ENCODE measurements around the gene BSG. TPM values are rescaled to one million over a fixed set of nuclear protein-coding genes. Genes with fewer than 3 reads are reported as not detected.

The BSG gene
- total RNA-seq, 1 donor from 2014 or later = 816 TPM

DNA sequence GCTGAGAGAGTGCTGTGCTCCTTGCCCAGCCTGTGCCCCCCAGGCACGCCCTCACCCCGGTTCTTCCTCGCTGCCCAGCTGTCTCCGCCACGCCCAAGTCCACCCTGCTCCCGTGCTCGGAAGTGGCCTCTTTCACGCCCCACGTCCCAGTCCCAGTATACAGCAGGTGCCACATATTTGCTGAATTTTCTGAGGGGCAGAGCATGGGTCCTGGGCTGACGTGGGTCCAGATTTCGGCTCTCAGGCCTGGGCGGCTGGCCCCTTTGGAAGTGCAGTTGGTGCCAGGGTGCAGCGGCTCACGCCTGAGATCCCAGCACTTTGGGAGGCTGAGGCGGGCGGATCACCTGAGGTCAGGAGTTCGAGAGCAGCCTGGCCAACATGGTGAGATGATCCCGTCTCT is 20.7 kb downstream of the BSG start:
- H3K4me3 Mint-ChIP-seq (ENCODE audit: unreplicated experiment) = no peak overlapping the region

DNA sequence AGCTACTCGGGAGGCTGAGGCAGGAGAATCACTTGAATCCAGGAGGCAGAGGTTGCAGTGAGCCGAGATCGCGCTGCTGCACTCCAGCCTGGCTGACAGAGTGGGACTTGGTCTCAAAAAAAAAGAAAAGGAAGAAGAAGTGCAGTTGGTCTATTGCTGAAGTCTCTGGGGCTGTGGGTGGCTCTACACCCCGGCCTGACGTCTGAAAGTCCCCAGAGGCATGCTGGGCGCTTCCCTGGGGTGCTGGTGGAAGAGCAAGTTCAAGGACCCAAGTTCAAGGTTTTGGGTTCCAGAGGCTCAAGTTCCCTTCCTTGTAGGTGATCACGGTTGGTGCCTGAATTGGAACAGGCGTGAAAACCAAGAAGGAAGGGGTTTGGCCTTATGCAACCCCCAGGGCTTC is 21.1 kb downstream of the BSG start:
- Mint-ChIP-seq H3K36me3 (ENCODE audit: unreplicated experiment) (no peaks in the 10 kb centered on the region), H3K4me3 (ENCODE audit: unreplicated experiment) (peak overlapping the region; percentile 14), H3K4me1 (ENCODE audit: unreplicated experiment) (peaks cover 12% of the 10 kb centered on the region), H3K27me3 (ENCODE audit: unreplicated experiment) (peaks cover 4% of the 10 kb centered on the region), H3K9me3 (ENCODE audit: unreplicated experiment) (no peaks in the 10 kb centered on the region), H3K27ac (ENCODE audit: unreplicated experiment) (no peak overlapping the region)
- TF ChIP-seq, protein P1, sequence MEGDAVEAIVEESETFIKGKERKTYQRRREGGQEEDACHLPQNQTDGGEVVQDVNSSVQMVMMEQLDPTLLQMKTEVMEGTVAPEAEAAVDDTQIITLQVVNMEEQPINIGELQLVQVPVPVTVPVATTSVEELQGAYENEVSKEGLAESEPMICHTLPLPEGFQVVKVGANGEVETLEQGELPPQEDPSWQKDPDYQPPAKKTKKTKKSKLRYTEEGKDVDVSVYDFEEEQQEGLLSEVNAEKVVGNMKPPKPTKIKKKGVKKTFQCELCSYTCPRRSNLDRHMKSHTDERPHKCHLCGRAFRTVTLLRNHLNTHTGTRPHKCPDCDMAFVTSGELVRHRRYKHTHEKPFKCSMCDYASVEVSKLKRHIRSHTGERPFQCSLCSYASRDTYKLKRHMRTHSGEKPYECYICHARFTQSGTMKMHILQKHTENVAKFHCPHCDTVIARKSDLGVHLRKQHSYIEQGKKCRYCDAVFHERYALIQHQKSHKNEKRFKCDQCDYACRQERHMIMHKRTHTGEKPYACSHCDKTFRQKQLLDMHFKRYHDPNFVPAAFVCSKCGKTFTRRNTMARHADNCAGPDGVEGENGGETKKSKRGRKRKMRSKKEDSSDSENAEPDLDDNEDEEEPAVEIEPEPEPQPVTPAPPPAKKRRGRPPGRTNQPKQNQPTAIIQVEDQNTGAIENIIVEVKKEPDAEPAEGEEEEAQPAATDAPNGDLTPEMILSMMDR (IDR thresholded peaks at IDR 0.05) = no peak
- no peak for DNase-seq (ENCODE audit: extremely low spot score, unreplicated experiment)

More for the DNA sequence above, 20.7 kb downstream of the BSG start:
- H3K27me3 Mint-ChIP-seq (ENCODE audit: unreplicated experiment) = peaks cover 4% of the 10 kb centered on the region
- peaks cover 17% of the 10 kb centered on the region for H3K4me1 Mint-ChIP-seq (ENCODE audit: unreplicated experiment)
- no peaks in the 10 kb centered on the region for H3K36me3 Mint-ChIP-seq (ENCODE audit: unreplicated experiment)
- H3K27ac Mint-ChIP-seq (ENCODE audit: unreplicated experiment) = no peak overlapping the region
- no peaks in the 10 kb centered on the region for H3K9me3 Mint-ChIP-seq (ENCODE audit: unreplicated experiment)
- no peak for DNase-seq (ENCODE audit: extremely low spot score, unreplicated experiment)
- TF ChIP-seq, protein P1 (IDR thresholded peaks at IDR 0.05) = no peak

DNA sequence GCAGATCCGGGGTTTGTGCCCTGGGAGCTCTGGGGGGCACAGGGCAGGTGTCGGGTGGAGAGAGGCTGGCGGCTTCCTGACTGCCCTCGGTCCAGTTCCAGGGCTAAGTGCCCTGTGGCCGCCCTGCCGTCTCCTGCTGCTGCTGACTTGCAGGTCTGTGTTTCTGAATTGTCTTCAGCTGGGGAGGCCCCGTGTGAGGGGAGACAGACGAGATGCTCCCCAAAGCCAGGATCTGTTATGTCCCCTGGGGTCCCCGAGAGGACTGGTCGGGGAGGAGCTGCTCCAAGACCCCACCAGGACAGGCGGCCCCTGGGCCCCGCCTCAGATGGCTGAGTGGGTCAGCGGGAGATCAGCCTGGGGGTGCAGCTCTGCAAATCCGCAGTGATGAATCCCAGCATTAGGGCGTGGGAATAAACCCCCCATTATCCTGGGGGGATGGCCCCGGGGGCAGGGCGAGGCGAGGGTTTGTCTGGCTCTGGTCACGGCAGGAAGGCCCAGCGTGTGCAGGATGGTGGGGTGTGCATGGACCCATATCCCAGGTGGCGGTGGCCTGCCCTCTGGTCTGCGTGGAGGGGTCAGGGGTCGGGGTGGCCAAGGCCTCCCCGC is 22.0 kb downstream of the BSG start:
- no peak overlapping the region for H3K4me3 Mint-ChIP-seq (ENCODE audit: unreplicated experiment)

DNA sequence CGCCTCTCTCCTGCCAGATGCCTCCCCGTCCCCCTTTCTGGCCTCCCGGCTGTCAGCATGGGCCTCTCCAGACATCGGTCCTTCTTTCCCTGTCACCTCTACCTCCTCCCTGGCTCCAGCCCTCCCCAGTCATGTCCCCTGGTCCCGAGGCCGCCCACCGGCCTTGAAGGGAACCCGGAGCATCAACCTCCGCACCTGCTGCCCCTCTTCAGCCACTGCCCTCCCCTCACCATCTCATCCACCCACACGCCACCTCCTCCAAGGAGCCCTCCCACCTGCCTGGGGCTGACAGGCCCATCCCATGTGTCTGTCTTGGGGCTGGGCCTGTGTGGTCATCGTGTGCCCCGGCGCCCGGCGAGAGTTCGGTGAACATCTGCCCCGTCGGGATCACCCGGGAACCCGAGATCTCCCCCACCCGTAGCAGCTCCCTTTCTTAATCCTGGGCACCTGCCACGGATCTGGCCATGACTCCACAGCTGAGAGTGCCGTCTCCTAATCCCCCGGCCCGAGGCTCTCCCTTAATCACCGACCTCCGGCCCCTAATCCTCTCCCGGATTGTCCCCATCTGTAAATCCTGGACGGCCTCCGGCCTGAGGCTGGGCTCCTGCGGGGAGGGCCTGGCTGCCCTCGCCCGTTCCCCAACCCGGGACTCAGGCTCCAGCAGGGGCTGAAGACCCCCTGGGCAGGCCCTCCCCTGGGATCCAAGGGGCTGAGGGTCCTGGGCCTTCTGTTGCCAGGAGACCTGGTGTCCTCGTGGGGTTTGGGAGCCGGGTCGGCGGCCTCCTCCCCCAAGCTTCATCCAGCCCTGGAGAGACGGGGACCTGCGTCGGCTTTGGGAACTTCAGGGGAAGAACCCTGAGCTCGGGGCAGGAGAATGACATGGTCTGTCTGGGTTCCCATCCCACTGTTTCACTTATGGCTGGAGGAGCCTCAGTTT is 23.2 kb downstream of the BSG start:
- peaks cover 4% of the 10 kb centered on the region for H3K27me3 Mint-ChIP-seq (ENCODE audit: unreplicated experiment)
- H3K4me1 Mint-ChIP-seq (ENCODE audit: unreplicated experiment) = peaks cover 5% of the 10 kb centered on the region
- no peaks in the 10 kb centered on the region for H3K36me3 Mint-ChIP-seq (ENCODE audit: unreplicated experiment)
- TF ChIP-seq, protein P1 (IDR thresholded peaks at IDR 0.05) = no peak
- no peak for DNase-seq (ENCODE audit: extremely low spot score, unreplicated experiment)
- no peak overlapping the region for H3K27ac Mint-ChIP-seq (ENCODE audit: unreplicated experiment)
- no peak overlapping the region for H3K4me3 Mint-ChIP-seq (ENCODE audit: unreplicated experiment)
- H3K9me3 Mint-ChIP-seq (ENCODE audit: unreplicated experiment) = no peaks in the 10 kb centered on the region

More for the DNA sequence above, 22.0 kb downstream of the BSG start:
- TF ChIP-seq, protein P1 (IDR thresholded peaks at IDR 0.05) = no peak
- Mint-ChIP-seq H3K36me3 (ENCODE audit: unreplicated experiment) (no peaks in the 10 kb centered on the region), H3K9me3 (ENCODE audit: unreplicated experiment) (no peaks in the 10 kb centered on the region), H3K27me3 (ENCODE audit: unreplicated experiment) (peaks cover 4% of the 10 kb centered on the region), H3K27ac (ENCODE audit: unreplicated experiment) (no peak overlapping the region), H3K4me1 (ENCODE audit: unreplicated experiment) (peaks cover 6% of the 10 kb centered on the region)
- DNase-seq (ENCODE audit: extremely low spot score, unreplicated experiment) = no peak

DNA sequence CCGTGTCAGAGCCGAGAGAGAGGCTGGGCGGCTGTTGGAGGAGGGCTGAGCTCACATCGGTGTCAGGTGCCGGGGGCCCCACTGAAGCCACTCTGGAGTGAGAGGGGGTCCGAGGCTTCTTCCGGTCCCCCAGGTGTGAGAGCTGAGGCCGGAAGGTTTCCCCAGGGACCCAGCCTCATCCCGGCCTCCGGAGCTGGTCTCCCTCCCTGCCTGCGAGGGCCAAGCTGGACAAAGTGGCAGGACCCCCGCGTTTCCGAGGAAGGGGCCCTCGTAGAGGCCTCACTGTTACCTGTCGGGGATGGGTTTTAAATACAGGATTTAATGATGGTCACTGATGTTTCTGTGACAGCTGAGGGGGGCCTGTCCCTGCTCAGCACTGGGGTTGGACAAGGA is 23.9 kb downstream of the BSG start:
- Mint-ChIP-seq H3K4me3 (ENCODE audit: unreplicated experiment) (no peak overlapping the region), H3K4me1 (ENCODE audit: unreplicated experiment) (peaks cover 3% of the 10 kb centered on the region), H3K9me3 (ENCODE audit: unreplicated experiment) (no peaks in the 10 kb centered on the region), H3K27ac (ENCODE audit: unreplicated experiment) (no peak overlapping the region), H3K36me3 (ENCODE audit: unreplicated experiment) (no peaks in the 10 kb centered on the region), H3K27me3 (ENCODE audit: unreplicated experiment) (peaks cover 2% of the 10 kb centered on the region)
- no peak for DNase-seq (ENCODE audit: extremely low spot score, unreplicated experiment)
- TF ChIP-seq, protein P1 (IDR thresholded peaks at IDR 0.05) = no peak
